GM18867 (cell line): ENCODE data around the gene IQCF2.
"Not testable (repeated sequence)": the region's sequence is repeated elsewhere in the genome, so short reads cannot be mapped to it uniquely, and the experiment has no call there.

ENCODE experiments used
- ATAC-seq: cut with Tn5 transposase; IDR thresholded peaks from one replicate; pipeline ENCODE4 v1.9.1; 2021; ENCODE audit warnings: mild to moderate bottlenecking, moderate library complexity; ENCODE audit not compliant: unreplicated experiment

IQCF2 gene

DNA sequence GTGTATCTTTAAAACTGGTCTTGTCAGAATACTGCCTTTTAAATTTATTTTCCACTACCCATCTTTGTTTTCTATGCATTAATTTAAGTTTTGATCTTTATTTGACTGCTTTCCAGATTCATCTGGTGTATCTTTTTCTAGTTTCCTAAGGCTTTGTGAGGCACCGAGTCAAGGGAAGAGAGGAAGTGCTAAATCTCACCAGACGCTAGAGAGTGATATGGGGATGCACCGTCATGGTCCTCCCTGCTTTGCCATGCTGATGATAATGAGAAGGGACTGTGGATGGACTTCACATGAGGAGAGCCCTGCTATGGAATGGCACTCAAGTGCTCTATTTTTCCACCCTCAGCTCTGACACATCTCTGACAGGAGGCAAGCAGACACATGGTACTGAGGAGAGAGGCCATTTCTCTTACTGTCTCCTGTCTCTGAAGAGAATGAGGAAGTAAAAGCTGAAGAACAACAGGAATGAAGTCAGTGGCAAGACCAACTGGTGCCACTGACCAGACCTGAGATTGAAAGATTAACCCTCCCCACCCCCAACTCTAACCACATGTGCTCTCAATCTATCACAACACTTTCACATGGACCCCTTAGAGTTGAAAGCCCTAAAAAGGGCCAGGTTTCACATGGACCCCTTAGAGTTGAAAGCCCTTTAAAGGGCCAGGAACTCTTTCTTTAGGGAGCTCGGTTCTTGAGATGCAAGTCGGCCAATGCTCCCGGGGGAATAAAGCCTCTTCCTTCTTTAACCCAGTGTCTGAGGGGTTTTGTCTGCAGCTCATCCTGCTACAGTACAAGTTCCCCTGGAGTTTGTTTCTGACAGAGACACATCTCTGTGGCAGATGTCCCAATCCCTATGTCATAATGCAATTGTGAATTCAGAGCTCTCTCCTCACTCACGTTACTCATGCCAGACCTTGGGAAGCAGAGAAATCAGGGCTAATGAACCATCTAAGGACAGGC lies at the start of gene IQCF2:
Gene IQCF2 (plus strand): TSS at position 913 of the 963 bp plus-strand sequence. CDS start 52 bp downstream, outside the sequence.
- no peak for ATAC-seq

DNA sequence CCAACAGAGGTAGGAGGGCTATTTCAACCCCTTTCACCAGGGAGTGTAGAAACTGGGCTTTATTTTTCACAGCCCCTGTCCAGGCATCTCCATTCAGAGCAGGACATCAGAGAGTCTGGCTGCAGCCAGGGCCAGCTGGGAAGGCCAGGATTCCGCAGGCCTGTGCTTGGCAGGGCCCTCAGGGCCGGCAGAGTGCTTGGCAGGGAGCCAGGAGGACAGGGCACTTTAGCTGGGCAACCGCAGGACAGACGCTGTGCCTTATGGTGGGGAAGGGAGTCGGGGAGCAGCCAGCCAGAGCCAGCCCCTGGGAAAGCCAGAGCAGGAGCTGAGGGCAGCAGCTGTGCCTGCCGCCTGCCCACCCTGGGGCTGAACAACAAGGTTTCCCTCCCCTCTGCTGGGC lies 47.9 kb upstream of the IQCF2 start:
- no peak for ATAC-seq

DNA sequence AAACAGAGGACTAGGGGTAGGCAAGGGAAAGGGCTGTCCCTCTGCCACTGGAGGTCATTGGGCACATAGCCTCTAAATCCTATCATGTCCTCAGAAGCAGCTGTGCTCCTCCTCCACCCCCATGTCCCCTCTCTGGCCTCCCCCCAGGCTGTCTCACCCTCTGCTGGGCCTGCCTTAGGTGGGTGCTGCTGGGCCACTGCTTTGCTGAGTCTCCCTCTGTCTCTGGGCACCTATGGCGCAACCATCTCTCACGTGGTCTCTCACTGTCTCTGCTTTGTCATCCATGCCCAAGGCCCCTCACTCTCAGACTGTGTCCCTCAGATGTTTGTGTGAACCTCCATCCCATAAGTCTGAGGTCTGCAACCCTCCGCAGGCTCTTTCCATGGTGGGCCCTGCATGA lies 47.4 kb upstream of the IQCF2 start:
- ATAC-seq: no peak

DNA sequence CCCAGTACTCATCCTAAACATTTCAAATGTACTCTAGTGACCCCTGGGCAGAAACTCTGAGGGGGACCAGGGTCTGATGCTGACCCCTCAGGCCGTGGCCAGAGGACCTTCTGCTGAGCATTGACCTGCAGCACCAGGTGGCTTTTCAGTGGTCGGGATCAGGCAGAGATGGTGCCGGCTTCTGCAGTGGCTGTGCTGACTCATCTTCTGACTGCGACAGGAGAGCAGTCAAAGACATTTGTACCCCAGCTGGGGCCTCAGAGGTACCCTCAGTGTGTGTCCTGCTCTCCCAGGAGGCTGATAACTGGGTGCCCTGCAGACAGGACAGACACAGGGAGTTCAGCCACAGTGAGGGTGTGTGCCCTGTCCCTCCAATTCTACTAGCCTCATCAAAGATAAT lies 45.8 kb upstream of the IQCF2 start:
- no peak for ATAC-seq

DNA sequence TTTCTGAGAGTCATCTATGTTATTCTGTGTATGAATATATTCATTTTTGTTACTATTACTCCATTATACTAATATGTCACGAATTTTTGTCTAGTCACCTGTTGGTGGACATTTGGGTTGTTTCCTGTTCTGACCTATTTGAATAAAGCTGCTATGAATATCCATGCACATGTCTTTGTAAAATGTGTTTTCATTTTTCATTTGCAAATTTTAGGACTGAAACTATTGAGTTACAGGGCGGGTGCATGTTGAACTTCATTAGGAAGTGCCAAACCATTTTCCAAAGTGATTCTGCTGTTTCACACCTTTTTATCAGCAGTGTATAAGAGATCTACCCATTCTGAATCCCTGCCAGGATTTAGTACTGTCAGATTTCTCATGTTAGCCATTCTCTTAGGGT lies 44.7 kb upstream of the IQCF2 start:
- no peak for ATAC-seq

DNA sequence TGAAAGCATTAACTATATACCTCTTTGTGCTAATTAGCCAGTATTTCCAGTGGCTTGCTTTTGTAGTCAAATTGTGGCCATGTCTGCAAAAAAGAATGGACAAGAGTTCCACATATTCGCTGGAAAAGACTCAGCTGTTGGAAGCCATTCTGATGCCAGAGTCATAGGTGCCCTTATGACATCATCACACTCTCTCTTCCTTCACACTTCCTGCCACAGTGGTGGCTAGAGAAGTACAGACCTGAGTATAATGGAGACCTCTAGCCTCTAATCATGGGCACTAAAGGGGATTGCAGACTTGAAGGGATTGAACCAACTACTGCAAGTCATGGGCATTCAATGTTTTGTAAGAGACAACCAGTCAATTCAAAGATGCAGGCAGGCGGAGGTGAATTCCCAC lies 44.0 kb upstream of the IQCF2 start:
- ATAC-seq: no peak

DNA sequence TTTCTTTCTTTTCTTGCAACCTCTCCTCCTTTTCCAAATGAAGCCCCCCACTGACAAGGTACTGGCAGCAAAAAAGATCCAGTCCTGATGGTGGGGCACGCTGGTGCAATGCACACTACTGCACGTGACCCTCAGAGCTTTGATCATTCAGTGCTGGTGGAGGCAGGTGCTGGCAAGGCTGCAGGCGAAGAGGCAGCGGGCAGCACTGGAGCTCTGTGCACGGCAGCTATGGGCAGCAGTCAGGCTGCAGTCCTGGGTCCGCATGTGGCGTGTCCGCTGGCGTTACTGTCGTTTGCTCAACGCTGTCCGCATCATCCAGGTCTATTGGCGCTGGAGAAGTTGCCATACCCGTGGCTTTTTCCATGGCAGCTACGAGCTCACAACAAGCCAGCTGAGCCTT lies 42.3 kb upstream of the IQCF2 start:
- ATAC-seq: no peak

DNA sequence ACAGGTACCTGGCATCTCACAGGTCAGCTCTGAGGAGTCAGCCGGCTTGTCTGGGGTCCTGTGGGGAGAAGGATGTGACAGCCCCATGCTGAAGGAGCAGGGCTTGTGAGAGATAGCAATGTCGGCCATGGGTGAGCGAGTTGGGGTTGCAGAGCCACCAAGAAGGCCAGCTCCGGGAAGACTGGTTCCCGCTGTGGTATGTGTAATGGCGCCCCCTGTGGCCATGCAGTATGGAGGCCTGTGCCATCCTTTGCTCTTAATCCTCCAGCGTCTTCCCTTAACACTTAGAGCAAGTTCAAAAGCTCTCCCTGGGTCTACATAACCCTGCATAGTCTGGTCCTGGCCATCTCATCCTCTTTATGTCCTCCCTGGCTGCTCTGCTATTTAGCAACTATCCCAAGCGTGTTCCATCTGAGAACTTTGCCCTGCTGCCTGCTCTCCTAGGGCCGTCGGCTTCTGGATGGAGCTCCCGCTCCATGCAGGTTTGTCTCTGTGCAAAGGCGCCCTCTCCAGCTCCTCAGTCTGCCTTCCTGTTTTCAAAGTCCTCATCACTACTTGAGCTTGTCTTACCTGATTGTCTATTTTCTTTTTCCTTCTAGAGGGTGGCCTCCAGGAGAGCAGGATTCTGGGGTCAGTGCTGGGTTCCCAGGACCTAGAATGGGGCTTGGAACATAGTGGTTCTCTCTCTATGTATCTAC lies 41.6 kb upstream of the IQCF2 start:
- no peak for ATAC-seq

DNA sequence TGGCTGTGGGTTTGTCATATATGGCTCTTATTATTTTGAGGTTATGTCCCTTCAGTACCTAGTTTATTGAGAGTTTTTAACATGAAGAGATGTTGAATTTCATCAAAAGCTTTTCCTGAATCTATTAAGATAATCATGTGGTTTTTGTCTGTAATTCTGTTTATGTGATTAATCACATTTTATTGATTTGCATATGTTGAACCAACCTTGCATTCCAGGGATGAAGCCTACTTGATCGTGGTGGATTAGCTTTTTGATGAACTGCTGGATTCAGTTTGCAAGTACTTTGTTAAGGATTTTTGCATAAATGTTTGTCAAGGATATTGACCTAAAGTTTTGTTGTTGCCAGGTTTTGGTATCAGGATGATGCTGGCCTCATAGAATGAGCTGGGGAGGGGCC lies 33.1 kb upstream of the IQCF2 start:
- no peak for ATAC-seq

DNA sequence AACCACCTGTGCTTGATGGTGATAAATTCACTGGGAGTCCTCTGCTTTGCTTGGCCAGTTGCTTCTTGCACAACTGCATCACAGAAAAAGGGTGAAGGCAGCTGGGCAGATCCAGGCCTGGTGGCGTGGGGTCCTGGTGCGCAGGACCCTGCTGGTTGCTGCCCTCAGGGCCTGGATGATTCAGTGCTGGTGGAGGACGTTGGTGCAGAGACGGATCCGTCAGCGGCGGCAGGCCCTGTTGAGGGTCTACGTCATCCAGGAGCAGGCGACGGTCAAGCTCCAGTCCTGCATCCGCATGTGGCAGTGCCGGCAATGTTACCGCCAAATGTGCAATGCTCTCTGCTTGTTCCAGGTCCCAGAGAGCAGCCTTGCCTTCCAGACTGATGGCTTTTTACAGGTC lies 31.1 kb upstream of the IQCF2 start:
- no peak for ATAC-seq

DNA sequence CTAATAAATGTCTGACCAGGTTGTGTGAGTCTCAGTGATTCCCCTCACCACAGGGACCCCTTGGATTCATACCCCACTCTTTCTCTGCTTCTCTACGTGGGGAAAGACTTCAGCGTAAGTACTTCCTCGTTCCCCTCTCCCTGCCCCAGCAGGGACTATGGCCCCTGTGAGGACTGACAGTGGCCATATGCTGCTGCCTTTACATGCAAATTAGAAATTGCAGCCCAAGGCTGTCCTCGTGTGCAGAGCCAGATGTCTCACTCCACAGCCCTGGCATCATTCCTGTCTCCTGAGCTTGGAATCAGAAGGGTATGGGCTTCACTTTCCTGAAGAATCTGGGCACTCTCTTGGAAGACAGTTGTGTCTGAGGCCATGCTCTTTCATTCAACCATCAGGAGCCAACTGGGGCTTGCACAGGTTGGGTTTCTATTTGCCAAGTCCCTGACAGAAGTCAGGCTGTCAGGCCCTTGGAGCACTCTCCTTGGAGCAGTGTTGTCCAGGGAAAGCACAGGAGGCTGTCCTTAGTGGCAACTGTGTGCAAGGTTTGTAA lies 30.5 kb upstream of the IQCF2 start:
- ATAC-seq: no peak

DNA sequence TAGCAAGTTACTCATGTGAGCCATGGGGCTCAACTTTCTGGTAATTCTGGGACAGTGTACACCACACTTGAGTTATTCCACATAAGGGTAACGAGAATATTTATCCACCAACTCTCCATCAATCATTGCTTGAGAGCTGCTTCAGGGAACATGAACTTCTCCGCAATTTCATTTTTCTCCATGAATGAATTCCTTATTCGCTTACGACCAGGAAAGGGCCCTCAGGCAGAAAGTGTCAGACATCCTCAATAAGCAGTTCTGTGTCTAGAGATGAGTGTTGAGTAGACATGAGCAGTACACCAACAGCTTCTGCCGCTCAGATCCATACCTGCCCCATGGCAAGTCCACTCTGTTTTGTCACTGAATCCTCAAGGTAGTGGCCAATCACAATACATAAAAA lies 24.8 kb upstream of the IQCF2 start:
- ATAC-seq: no peak

DNA sequence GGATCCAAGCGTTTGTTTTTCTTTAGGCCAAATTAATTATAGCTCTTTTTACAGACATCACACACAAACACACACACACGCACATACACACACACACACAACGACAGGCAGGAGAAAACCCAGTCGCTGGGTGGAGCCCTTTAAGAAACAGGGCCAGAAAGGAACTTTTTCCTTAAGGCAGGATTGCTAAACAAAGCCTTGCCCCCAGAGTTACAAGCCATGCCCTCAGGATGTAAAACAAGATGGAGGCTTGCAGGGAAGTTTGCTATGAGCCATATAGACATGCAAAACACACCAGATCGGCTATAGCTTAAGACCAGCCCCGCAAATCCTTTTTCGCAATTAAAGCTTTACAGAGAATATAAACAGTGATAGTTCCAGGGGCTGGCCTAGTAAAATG lies 16.3 kb upstream of the IQCF2 start:
- ATAC-seq: no peak

DNA sequence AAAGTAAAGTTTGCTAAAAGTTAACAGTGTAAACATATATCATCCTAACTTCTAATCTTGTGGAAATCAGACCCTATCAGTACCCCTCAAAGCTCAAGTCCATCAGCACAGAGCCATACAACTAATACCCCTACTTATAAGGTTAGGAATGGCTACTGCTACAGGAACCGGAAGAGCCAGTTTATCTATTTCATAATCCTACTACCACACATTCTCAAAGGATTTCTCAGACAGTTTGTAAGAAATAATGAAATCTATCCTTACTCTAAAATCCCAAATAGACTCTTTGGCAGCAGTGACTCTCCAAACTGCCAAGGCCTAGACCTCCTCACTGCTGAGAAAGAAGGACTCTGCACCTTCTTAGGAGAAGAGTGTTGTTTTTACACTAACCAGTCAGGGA lies 6.0 kb upstream of the IQCF2 start:
- not testable (repeated sequence) for ATAC-seq

DNA sequence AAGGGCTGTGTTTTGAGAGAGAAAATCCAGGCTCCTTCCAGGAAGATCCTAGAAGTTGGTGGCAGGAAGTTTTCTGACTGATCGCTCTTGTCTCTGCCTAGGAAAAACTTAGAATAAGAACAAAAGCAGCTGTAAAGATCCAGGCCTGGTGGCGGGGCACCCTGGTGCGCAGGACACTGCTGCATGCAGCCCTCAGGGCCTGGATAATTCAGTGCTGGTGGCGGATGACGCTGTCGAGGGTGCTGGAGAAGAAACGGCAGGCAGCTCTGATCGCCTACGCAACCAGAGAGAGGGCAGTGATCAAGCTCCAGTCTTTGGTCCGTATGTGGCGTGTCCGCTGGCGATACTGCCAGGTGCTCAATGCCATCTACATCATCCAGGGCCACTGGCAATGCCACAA lies 1.5 kb downstream of the IQCF2 start:
- no peak for ATAC-seq

DNA sequence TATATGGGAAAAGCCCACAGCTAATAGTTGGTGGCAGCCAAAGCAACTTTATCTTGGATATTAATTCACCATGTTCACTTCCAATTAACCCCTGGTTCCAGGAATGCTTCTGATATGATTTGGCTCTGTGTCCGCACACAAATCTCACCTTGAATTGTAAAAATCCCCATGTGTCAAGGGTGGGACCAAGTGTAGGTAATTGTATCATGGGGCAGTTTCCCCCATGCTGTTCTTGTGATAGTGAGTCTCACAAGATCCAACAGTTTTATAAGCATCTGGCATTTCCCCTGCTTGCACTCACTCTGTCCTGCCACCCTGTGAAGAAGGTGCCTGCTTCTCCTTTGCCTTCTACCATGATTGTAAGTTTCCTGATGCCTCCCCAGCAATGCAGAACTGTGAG lies 7.5 kb downstream of the IQCF2 start:
- ATAC-seq: not testable (repeated sequence)

DNA sequence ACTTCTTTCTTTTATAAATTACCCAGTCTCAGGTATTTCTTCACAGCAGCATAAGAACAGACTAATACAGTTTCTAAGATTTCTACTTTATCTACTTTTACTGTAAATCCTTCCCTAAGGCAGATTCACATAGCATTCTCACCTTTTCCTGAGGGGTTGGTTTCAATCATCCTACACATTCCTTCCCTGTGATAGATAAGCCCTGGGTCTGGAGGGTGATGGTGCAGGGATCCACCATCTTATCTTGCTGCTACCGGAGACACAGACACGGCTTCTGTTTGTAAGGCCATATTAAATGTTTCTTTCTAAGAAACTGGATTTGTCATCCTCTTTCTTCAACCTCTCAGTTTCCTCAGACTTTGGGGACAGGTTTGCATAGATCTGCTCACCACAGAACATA lies 7.9 kb downstream of the IQCF2 start:
- ATAC-seq: no peak

DNA sequence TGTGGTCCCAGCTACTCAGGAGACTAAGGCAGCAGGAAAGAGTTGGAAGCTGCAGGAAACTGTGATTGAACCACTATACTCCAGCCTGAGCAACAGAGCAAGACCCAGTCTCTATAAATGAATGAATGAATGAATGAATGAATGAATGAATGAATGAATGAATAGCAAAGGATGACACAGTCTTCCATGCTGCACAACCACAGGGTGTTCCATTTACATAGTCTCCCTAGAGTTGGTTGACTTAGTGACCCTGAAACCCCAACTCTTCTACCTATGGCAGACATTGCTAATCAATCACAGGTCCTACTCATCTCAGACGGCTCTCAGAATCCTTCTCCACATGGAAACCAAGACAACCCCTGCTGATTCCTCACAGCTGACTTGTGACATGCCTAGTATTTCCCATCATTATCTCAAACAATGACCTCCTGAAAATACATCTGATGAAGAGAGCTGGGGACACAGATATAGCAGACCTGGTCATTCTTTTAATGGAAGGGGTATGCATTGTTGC lies 11.9 kb downstream of the IQCF2 start:
- ATAC-seq: no peak

DNA sequence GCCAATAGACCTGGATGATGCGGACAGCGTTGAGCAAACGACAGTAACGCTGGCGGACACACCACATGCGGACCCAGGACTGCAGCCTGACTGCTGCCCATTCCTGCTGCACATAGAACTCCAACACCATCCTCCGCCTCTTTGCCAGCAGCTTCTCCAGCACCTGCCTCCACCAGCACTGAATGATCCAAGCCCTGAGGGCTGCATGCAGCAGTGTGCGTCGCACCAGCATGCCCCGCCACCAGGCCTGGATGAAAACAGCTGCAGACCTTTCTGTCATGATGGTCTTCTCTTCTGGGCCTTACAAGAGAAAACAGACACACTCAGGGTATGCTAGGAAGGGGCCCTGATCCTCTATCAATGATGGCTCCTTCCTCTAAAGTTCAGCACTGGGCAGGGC lies 12.5 kb downstream of the IQCF2 start:
- no peak for ATAC-seq

DNA sequence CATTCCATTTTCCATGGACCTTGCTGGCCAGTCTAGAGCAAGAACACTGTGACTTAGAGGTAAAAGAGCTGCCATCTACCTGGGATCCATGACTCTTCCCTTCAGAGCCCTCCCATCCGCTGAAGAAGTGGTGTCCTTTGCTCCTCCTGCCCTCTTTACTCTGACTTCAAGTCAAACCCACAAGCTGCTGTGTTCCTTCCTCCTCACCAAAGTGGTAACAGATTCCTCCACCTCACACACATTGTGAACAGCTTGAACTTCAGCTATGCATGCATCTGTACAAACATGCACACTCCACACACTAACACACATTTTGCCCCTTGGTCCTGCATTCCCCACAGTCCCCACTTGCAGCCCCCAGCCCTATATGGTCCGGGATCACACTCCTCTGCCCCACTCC lies 13.0 kb downstream of the IQCF2 start:
- no peak for ATAC-seq

DNA sequence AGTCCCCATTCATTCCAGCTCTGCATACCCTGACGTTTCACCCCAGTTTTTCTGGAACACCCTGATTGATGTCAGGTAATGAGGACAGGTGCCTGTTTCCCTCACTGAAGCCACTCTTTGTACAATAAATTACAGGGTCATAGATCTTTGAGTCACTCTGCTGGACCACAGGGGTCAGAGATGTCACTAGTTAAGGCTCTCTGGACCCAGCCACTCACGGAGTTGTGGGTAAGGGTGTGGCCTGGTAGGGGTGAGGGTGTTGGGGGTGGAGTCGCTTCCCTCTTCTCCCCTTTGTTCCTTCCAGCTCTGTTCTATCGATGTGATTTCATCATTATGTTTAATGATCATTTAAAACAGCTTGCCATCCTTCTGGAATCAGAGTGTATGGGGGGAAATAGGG lies 13.5 kb downstream of the IQCF2 start:
- no peak for ATAC-seq

DNA sequence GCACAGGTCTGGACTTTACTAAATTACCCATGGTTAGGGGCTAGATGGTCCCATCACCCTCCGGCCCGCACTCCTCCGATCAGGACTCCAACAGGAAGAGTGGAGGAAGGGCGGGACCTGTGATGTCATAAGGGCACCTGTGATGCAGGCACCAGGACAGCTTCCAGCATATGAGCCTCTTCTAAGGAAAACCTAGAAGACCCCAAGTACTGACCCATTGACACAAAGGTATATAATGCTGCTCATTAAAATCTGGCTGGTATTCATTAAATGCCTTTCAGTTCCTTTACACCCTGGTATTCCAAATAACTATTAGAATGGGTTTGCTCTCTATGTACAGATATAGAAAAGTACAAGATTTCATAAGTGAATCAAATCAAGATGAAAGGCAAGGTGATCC lies 14.1 kb downstream of the IQCF2 start, which contains the start of gene IQCF5:
Gene IQCF5 (minus strand): TSS at position 101 of the 400 bp plus-strand sequence. CDS start 70 bp downstream, at position 31.
- ATAC-seq: no peak
